HL-60/S4 (cell line): ENCODE data around the gene LPCAT3.
"Not testable (repeated sequence)": the region's sequence is repeated elsewhere in the genome, so short reads cannot be mapped to it uniquely, and the experiment has no call there.

Experiments
- in situ Hi-C: fragments of 300-500 bp; cut with MboI; formaldehyde crosslinking; loops from 2 replicates; pipeline ENCODE4 v1.14.3; 2022; ENCODE audit warnings: low sequenced_read_pairs

The LPCAT3 gene

DNA sequence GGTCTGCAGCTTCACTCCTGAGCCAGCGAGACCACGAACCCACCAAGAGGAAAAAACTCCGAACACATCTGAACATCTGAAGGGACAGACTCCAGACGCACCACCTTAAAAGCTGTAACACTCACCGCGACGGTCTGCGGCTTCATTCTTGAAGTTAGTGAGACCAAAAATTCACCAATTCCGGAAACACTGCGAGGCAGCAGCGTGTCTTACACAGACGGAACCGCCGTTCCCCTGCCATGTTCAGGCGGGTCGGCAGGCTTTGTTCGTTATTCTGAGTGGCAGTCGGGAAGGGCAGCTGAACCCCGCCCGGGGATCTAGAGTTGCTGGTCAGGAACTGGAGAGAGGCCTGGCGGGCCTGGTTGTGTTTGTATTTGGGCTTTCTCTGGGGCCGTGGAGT is 20.3 kb upstream of the LPCAT3 start:
- in situ Hi-C loops: no loop called here

DNA sequence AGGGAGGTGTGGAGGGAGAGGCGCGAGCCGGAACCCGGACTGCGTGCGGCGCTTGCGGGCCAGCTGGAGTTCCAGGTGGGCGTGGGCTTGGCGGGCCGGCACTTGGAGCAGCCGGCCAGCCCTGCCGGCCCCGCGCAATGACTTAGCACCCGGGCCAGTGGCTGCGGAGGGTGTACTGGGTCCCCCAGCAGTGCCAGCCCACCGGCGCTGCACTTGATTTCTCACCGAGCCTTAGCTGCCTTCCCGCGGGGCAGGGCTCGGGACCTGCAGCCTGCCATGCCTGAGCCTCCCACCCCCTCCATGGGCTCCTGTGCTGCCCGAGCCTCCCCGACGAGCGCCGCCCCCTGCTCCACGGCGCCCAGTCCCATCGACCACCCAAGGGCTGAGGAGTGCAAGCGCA is 19.1 kb upstream of the LPCAT3 start:
- in situ Hi-C loops: not testable (repeated sequence)

DNA sequence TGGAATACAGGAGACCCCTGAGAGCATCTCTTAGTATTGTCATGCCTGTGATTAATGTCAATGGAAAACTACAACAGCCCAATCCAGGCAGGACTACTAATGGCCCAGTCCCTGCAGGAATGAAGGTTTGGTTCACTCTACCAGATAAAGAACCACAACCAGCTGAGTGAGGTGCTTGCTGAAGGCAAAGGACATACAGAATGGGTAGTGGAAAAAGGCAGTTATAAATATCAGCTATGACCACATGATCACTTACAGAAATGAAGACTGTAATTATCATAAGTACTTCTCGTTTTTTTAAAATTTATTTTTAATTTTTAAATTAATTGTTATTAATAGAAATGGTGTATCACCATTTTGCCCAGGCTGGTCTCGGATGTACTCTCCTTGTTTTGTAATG is 17.2 kb upstream of the LPCAT3 start:
- in situ Hi-C loops: no loop called here

DNA sequence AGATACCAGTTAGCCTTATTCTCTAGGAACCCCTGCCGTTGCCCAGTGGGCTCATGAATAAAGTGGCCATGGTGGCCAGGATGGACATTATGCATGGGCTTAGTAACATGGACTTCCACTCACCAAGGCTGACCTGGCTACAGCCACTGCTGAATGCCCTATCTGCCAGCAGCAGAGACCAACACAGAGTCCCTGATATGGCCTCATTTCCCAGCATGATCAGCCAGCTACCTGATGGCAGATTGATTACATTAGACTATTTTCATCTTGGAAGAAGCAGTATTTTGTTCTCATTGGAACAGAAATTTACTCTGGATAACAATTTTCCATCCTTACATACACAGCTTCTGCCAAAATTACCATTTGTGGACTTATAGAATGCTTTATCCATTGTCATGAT is 16.2 kb upstream of the LPCAT3 start:
- in situ Hi-C loops: no loop called here

DNA sequence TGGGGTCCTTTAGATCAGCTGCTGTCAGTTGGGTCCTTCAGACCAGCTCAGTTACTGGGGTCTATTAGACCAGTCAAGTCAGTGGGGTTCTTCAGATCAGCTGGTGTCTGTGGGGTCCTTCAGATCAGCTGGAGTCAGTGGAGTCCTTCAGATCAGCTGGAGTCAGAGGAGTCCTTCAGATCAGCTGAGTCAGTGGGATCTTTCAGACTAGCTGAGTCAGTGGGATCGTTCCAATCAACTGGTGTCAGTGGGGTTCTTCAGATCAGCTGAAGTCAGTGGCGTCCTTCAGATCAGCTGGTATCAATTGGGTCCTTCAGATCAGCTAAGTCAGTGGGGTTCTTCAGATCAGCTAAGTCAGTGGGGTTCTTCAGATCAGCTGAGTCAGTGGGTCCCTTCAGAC is 14.7 kb upstream of the LPCAT3 start:
- in situ Hi-C loops: no loop called here

DNA sequence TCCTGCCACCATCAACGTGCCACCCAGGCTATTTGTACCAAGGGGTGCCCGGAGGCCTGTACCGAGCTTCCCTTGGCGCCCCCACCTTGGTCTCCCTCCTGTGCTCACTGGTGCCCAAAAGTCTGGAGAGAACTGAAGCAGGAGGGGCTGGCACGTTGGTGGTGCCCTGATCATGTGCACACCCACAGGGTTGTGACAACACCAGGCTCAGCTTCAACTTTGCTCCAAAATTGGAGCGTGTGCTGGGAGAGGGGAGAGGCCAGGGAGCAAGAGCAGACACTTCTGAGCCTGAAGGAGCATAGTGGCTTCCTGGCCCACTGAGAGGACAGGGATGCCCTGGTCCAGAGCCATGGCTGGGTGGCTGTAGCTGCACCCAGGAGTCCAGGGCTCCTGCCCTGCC is 13.0 kb upstream of the LPCAT3 start:
- in situ Hi-C loops: no loop called here

DNA sequence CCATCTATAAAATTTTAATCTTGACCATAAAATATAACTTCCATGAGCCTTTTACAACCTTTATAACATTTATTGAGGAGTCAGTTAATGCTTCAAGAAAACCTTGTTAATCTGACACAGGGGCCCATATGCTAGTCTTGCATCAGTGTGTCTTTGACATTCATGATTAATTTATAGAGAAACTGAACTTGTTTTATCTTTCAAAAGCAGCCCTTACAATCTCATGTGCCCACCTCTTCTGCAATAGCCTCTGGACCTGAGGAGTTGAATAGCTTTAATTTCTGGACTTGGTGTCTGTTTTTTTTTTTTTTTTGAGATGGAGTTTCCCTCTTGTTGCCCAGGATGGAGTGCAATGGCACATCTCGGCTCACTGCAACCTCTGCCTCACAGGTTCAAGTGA is 8.6 kb upstream of the LPCAT3 start:
- in situ Hi-C loops: no loop called here

DNA sequence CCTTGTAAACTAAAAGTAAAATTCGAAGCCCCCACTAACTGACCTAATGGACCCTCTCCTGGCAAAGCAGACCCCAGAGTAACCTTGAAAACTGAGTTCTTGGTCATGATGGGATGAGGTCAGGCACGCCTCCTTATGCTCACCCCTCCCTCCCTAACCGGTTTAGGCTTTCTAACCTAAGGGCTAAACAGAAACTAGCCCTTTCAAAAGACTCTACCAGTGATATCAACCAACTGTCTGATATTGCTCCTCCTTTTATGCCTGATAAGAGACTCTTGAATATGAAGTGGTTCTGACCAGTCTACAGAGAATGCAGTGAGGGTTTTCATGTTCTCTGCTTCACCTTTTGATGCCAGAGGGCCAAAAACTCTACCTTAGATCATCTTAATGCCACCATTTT is 4.8 kb upstream of the LPCAT3 start:
- in situ Hi-C loops: no loop called here

DNA sequence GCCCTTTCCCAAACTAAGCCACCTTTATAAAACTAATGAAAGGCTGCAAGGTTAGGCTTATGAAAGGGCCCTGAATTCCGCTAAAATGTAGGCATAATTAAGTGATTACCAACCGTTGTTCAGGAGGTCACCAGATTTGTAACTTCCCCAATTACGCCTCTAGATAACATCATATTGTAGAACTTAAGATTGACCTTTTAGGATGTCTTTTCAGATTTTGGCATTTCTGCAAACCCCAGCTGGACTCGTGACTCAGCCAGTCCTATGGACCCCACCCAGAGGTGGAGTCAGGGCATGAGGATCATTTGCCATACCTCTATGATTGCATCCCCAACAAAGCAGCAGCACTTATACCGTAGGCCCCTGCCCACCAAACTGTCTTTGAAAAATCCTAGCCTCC is 3.7 kb upstream of the LPCAT3 start:
- in situ Hi-C loops: no loop called here

DNA sequence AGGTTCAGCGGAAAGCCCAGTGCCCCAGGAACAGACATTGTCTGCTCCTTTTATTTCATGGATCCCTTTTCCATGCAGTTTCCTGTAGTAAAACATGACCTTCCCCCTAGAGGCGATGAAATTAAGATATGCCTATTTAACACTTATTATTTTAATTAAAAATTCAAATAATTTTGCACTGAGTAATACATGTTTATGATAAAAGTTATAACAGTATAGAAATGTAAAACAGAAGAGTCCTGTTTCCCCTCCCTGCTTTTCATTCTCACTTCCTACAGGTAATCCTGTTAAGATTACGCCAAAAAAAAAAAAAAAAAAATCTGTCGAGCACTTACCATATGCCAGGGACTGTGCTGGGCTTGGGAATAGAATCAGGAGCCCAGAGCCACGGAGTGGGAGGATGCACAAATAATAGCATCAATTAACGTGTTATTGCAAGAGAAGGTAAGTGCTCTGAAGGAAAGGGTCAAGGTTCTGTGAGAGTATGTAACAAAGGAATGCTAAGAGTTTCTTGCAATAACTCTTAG is 830 bp upstream of the LPCAT3 start:
- in situ Hi-C loops: no loop called here

DNA sequence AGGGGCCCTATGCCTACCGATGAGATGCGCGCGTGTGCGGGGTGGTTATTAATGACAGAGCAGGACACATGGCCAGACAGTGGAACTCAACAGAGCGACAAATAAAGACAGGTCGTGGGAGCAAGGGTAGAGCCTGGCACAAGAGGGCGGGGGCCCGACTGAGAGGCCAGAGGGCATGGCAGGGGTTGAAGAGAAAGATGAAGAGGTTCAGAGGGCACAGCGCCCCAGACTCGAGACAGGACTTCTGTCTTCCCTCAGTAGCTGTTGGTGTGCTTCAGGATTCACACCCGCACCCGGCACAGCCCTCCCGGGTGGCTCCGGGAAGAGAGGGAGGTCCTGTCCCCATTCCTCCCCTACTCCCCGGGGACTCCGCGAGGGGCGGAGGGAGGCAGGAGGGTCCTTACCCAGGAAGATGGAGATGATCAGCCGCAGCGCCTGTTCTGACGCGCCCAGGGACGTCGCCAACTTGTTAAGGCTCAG is 366 bp downstream of the LPCAT3 start:
- in situ Hi-C loops: no loop called here

DNA sequence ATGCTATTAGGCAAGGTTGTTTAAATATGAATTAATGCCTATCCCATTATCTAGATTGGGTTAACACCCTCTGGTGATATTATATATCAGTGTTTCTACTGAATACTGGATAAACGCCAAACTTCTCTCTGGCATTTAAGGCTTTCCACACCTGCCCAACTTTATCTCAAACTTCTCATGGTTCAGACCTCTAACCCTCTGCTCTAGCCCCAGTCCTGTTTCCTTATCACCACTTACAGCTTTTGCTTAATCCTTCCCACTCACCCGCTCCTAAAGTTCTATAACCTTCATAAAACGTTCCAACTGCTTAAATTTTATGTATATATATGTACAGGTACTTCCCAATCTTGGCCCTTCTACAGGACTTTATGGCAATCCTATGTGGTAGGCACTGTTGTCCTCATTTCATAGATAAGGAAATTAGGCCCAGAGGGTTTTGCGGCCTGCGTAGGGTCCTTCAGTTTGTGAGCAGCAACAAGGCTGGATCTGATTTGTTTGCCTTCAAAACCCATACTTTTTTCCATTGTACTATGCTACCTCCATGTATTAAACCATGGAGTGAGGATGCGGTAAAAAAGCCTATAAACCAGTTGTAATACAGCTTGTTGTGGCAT is 1.2 kb downstream of the LPCAT3 start:
- in situ Hi-C loops: no loop called here

DNA sequence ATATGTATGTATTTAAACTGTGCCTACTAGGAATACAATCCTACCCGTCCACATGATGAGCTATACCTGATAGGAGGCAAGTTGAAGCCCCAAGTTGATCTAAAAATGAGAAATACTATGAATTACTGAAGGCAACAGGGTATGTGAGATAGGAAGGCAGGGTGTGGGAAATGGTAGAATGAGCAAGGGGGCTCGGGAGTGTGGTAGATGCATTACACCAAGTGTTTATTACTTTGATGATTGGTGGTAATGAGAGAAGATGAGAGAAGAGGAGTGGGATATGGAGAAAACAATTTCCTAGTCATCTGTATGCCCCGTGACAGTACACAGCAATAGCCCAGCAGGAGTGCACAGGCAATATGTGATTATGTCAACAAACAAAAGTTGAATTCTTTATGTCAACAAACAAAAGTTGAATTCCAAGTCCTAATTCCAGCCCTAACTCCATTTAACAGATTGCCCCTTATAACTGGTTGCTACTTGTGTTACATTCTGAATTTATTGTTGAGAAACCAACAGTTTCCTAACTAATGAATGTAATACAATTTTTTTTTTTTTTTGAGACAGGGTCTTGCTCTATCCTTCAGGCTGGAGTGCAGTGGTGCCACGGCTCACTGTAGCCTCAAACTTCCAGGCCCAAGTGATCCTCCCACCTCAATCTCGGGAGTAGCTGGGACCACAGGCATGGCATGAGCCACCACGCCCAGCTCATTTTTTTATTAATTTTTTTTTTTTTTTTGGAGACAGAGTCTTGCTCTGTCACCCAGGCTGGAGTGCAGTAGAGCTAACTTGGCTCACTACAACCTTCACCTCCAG is 2.5 kb downstream of the LPCAT3 start:
- in situ Hi-C loops: no loop called here

DNA sequence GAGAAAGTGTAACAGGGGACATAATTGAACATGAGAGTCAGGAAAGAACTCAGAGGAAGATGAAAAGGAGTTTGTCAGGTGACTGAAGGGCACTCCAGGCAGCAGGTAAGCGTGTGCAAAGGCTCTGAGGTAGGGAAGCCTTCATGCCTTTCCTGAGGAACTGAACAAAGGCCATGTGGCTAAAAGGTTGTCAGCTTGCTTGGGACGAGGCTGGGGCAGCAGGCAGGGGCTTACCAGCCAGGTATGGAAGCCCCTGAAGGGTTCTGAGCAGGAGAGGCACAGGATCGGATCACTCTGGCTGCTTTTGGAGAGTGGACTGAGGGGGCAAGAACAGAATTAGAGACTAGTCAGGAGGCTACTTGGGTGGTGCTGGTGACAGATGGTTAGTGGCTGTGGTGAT is 5.2 kb downstream of the LPCAT3 start:
- in situ Hi-C loops: no loop called here

DNA sequence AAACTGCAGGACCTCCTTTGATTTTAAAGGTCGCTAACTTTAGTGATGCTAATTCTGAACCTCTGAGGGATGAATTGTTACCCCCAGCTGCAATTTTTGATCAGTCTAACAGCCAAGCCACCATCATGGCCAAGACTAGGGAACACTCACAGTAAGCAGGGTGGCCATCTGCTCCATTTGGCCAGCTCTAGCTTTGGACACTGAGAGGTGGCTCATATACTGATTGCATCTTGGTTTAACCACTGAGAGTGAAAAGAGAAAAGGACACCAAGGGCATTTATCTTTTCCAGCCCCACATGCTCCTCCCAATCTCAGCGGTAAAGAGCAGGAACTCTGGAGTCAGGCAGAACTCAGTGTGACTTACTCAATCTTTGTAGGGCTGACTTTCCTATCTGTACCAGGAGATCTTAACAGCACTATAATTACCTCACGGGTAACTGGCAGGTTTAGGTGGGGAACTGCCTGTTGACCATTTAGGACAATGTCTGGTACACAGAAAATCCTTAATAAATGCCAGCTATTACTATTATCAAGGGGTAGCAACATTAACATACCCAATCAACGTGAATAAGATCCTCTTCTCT is 6.2 kb downstream of the LPCAT3 start:
- in situ Hi-C loops: no loop called here

DNA sequence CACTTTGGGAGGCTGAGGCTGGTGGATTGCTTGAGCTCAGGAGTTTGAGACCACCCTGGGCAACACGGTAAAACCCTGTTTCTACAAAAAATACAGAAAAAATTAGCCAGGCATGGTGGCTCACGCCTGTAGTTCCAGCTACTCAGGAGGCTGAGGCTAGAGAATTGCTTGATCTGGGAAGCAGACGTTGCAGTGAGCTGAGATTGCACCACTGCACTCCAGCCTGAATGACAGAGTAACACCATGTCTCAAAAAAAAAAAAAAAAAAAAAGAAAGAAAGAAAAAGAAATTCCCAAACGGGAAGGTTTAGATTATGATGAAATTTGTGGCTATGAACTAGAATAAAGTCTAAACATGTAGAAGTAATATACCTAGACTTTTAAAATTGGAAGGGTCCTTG is 6.9 kb downstream of the LPCAT3 start:
- in situ Hi-C loops: not testable (repeated sequence)

DNA sequence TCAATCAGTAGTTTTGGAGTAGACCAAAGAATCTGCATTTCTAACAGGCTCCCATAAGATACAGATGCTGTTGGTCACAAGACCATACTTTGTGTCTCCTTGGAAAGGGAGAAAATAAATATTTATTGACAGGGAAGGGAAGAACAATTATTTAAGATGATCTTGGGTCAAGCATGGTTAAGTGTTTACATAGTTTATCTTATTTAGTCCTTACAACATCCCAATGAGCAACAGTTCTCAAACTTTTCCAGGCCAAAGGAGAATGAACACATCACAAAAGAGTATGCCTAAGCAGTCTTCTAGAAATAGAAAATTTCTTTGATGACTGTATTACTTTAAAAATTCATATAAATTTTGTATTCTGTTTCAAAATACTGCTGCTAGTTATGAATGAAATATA is 8.8 kb downstream of the LPCAT3 start:
- in situ Hi-C loops: no loop called here

DNA sequence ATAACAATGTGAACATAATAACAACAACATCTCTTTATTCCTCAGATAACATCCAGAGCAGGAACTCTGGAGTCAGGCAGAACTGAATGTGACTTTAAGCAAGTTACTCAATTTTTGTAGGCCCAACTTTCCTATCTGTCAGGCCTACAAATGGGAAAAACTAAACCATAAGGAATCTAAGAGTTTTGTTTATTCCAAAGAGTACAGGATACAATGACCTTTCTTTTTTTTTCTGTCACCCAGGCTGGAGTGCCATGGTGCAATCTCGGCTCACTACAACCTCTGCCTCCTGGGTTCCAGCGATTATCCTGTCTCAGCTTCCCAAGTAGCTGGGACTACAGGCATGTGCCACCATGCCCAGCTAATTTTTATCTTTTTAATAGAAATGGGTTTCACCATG is 9.4 kb downstream of the LPCAT3 start:
- in situ Hi-C loops: no loop called here

DNA sequence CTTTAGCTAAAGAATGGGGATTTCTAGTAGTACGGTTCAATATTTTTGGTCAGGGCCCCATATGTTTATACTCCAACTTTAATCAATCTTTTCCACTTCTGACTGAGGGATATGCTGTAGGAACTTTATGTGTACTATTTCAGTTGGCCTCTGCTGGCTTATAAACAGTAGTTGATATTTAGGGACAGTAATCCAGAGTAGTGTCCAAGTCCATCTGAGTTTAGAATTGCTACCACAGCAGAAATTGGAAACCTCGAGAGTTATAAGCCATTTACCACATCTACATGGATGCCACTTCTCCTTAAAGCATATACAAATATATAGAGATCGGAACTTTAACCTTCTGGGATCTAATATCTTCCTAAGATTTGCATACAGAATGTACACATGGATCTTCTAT is 11.6 kb downstream of the LPCAT3 start:
- in situ Hi-C loops: no loop called here

DNA sequence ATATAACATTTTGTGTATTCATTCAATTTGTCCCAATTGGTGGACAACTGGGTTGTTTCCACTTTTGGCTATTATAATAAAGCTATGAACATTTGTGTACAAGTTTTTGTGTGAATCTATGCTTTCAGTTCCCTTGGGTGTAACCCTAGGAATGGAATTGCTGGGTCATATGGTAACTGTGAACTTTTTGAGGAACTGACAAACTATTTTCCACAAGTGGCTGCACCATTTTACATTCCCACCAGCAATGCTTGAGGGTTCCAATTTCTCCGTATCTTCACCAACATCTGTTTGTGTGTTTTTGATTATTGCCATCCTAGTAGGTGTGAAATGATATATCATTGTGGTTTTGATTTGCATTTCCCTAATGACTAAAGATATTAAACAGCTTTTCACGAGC is 13.0 kb downstream of the LPCAT3 start:
- in situ Hi-C loops: no loop called here

DNA sequence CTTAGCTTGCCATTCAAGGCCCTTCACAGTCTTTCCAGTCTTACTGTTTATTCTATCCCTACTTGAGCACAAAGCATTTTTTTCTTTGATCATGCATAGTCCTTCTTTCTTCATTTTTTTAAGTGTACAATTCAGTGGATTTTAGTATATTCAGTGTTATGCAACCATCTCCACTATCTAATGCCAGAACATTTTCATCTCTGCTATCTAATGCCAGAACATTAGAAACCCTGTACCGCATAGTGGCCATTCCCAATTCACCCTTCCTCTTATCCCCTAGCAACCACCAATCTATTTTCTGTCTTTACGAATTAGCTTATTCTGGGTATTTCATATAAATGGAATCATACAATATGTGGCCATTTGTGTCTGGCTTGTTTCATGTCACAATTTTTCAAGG is 13.4 kb downstream of the LPCAT3 start:
- in situ Hi-C loops: no loop called here

DNA sequence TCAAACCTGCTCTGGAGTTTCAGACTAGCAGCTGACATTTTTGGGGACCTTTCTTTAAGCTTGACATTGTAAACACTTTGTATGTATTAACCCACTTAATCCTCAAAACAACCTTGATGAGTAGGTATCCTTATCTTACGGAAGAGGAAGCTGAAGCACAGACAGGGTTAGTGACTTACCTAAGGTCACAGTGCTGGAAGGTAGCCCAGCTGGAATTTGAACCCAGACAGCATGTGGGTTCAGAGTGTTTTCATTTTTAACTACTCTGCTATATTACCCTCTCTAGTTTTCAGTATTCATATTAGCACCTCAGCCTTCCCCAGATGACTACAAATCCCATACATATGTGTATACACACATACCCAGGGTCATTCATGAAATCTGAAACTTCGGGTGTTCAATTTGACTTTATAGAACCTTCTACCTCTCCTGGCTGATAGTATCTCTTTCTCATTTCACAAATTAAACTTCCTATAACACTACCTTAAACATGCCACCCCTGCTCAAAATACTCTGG is 13.9 kb downstream of the LPCAT3 start:
- in situ Hi-C loops: no loop called here
